ENCODE results near the gene FAM107B.

FAM107B gene

GRCh38 chr10:14757986-14758385, 16.7 kb downstream of the FAM107B start:
- TF ChIP-seq CTCF (conservative IDR thresholded peaks at IDR 0.05) (no peak), ZFX (IDR thresholded peaks at IDR 0.05) (no peak)
- H3K27ac ChIP-seq = no peak overlapping the region

GRCh38 chr10:14757394-14757793, 17.3 kb downstream of the FAM107B start:
- no peak for TF ChIP-seq CTCF (conservative IDR thresholded peaks at IDR 0.05)
- H3K27ac ChIP-seq = no peak overlapping the region

DNA sequence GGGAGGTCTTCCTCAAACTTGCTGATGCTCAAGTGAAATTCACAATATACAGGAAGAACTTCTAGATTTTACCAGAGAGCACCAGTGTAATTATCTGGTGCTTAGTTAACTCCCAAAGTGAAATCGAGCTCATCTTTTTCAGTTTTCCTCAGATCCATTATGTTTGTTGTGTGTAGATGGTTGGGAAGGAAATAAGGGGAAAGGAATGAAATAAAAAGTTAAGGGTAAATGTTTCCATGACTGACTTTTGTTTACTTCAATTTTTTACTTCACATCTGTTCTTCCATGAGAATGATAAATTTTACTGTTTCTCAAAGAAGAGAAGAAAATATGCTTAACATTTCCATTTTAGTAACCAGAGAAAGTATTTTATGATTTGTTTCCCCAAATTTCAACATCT, 21.3 kb downstream of the FAM107B start:
- TF ChIP-seq CTCF (conservative IDR thresholded peaks at IDR 0.05) (no peak), ZFX (IDR thresholded peaks at IDR 0.05) (no peak)
- no peak overlapping the region for H3K27ac ChIP-seq

DNA sequence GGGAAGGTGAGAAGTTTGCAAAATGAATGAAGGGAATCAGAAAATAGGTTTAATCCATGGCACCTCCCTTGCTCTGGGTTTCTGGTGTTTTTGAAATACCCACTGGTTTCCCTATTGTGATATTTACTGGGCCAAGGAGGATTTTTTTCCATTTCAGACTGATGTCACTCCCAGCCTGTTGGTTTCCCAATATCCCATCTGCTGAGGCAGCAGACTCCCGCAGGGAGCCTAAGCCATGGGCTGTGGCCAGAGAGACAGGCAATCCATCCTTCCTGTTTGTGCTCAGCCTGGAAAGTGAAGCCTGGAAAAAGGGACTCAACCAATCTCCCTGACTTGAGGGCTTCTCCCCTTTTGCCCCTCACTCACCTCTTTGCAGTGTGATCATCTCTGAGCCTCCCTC, 22.8 kb downstream of the FAM107B start:
- H3K27ac ChIP-seq = no peak overlapping the region

GRCh38 chr10:14751014-14751896, 23.4 kb downstream of the FAM107B start:
- TF ChIP-seq ZFX (IDR thresholded peaks at IDR 0.05) (no peak), CTCF (conservative IDR thresholded peaks at IDR 0.05) (no peak)
- no peak overlapping the region for H3K27ac ChIP-seq

More for the DNA sequence above, 22.8 kb downstream of the FAM107B start:
- no peak for TF ChIP-seq ZFX (IDR thresholded peaks at IDR 0.05)
- TF ChIP-seq CTCF (conservative IDR thresholded peaks at IDR 0.05) = no peak

- TF ChIP-seq ZFX (IDR thresholded peaks at IDR 0.05) (no peak), CTCF (conservative IDR thresholded peaks at IDR 0.05) (no peak)
- no peak overlapping the region for H3K27ac ChIP-seq
These were observed 25.5 kb downstream of the FAM107B start for GRCh38 chr10:14749070-14749809.

DNA sequence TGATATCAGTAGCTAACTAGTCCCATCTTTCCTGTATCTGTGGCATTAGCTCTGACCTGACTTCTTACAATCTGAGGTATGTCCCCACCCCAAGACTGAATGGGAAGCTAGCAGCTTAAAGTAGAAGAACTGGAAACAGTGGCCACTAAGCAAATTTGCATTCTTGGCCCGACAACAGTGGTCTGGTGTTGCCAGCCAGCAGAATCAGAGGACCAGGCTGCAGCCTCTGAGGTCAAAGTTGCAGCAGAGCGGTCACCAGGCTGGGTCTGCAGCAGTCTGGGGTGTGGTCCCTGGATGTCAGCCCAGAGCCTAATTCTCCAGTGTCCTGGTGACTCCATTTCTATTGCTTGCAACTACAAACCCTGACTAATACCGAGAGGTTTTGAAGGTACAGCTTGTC, 26.3 kb downstream of the FAM107B start:
- no peak for TF ChIP-seq CTCF (conservative IDR thresholded peaks at IDR 0.05)
- TF ChIP-seq ZFX (IDR thresholded peaks at IDR 0.05) = no peak
- H3K27ac ChIP-seq = no peak overlapping the region
